ENCODE data around the gene UBE2D2. TPM values are rescaled to one million over a fixed set of nuclear protein-coding genes. Genes with fewer than 3 reads are reported as not detected.

Gene UBE2D2
- total and polyA plus RNA-seq, 2 of the 4 experiments (the other 2 are of a cell fraction), result 26.9 to 35.7 TPM

DNA sequence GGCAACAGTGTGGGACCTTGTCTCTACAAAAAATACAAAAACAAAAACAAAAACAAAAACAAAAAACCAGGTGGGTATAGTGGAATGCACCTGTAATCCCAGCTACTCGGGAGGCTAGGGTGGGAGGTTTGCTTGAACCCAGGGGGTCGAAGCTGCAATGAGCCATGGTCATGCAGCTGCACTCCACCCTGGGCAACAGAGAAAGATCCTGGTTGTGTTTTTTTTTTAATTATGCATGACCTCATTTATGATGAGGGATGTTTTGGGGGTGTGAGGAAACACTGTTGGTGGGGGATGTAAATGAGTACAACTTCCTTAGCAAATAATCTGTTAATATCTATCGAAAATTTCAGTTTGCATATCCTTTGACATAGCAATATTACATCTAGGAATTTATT, 29.4 kb upstream of the UBE2D2 start:
- intact Hi-C loops (cut with micrococcal nuclease) (no loop called here), in situ Hi-C loops (cut with MboI; ENCODE audit: low sequenced_read_pairs) (no loop called here), dilution Hi-C loops (cut with HindIII; ENCODE audit: low sequenced_read_pairs, unreplicated experiment) (no loop called here)
- 60% methylated on average over 1 of the region's 3 CpGs; no CpG with 5 or more reads in 1 of the 2 experiments for WGBS, 2 experiments (ENCODE audit: extremely low coverage in 2 of 2, insufficient read length in 1 of 2)
- Histone ChIP-seq H2BK5ac (ENCODE audit: low read depth, low read length, poor library complexity, severe bottlenecking) (no peak overlapping the region), H3K79me1 (ENCODE audit: low read depth in 1 of 2, low read length in 2 of 2) (no peaks in the 10 kb centered on the region), H4K5ac (ENCODE audit: low read depth, low read length) (no peak overlapping the region), H3K4ac (ENCODE audit: low read depth, low read length) (no peak overlapping the region), H3K27me3 (ENCODE audit: control insufficient read depth, insufficient read depth, low read length) (no peaks in the 10 kb centered on the region), H3K9me3 (ENCODE audit: control insufficient read depth, insufficient read depth, low read length) (no peaks in the 10 kb centered on the region), H3K27ac (ENCODE audit: insufficient read depth, low read length) (no peak overlapping the region), H2AK9ac (replicated peaks; ENCODE audit: low read depth, low read length, poor library complexity) (no peak overlapping the region), H4K91ac (ENCODE audit: insufficient read depth, low read depth, low read length) (no peak overlapping the region), H3K4me2 (ENCODE audit: low read depth, low read length) (no peak overlapping the region), H2BK15ac (ENCODE audit: low read depth, low read length) (no peak overlapping the region), H3K14ac (replicated peaks; ENCODE audit: low read depth, low read length) (no peak overlapping the region), H3K9me1 (ENCODE audit: insufficient read depth, low read length) (no peaks in the 10 kb centered on the region), H3K9ac (ENCODE audit: low read depth, low read length) (no peak overlapping the region), H3K56ac (ENCODE audit: extremely low read depth, insufficient read depth, low read length) (no peak overlapping the region), H3K18ac (ENCODE audit: low read depth, low read length) (no peak overlapping the region), H4K8ac (ENCODE audit: low read depth in 2 of 2, low read length in 2 of 2) (no peak overlapping the region), H2AK5ac (ENCODE audit: low read depth, low read length) (no peak overlapping the region), H3K4me3 (ENCODE audit: insufficient read depth, low read depth, low read length) (no peak overlapping the region), H2BK20ac (ENCODE audit: low read depth, low read length) (no peak overlapping the region), H2AFZ (replicated peaks; ENCODE audit: low read length, poor library complexity) (no peak overlapping the region), H4K20me1 (ENCODE audit: insufficient read depth, low read length) (no peaks in the 10 kb centered on the region), H3K4me1 (ENCODE audit: control insufficient read depth, insufficient read depth, low read length) (no peaks in the 10 kb centered on the region), H3K36me3 (ENCODE audit: control insufficient read depth, insufficient read depth, low read length) (no peaks in the 10 kb centered on the region), H2BK120ac (ENCODE audit: low read depth, low read length) (no peak overlapping the region), H3K23ac (ENCODE audit: low read depth, low read length) (no peak overlapping the region)
- ATAC-seq (ENCODE audit: low read depth) (no peak), DNase-seq (no peak)
- CTCF ChIA-PET, result interaction anchor here (0.6 kb wide), 1 partner anchor 14 kb away, joined by 3 read pairs; no protein-coding TSS in a partner anchor
- BruUV-seq (replicated peaks), result no TSS peak
- POLR2A ChIA-PET (ENCODE audit: unreplicated experiment), result no interaction called here
- TF ChIP-seq, protein P1, sequence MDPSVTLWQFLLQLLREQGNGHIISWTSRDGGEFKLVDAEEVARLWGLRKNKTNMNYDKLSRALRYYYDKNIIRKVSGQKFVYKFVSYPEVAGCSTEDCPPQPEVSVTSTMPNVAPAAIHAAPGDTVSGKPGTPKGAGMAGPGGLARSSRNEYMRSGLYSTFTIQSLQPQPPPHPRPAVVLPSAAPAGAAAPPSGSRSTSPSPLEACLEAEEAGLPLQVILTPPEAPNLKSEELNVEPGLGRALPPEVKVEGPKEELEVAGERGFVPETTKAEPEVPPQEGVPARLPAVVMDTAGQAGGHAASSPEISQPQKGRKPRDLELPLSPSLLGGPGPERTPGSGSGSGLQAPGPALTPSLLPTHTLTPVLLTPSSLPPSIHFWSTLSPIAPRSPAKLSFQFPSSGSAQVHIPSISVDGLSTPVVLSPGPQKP (IDR thresholded peaks at IDR 0.05; ENCODE audit: borderline replicate concordance, low read depth, low read length), result no peak
- no peak for TF ChIP-seq CEBPB (IDR thresholded peaks at IDR 0.05; ENCODE audit: low read depth, low read length)
- no peak for TF ChIP-seq RAD21 (IDR thresholded peaks at IDR 0.05; ENCODE audit: low read length)
- TF ChIP-seq CTCF (conservative IDR thresholded peaks at IDR 0.05; ENCODE audit: low read depth, low read length), result no peak
- TF ChIP-seq CHD1 (IDR thresholded peaks at IDR 0.05; ENCODE audit: low read depth, low read length), result no peak
- TF ChIP-seq SMC3 (IDR thresholded peaks at IDR 0.05; ENCODE audit: low read depth, low read length), result no peak
- TF ChIP-seq POLR2A (IDR thresholded peaks at IDR 0.05; ENCODE audit: low read depth, low read length), result no peak
- no peak for TF ChIP-seq NFE2L2 (IDR thresholded peaks at IDR 0.05; ENCODE audit: low read depth, low read length)
- TF ChIP-seq MXI1 (IDR thresholded peaks at IDR 0.05; ENCODE audit: borderline replicate concordance, low read depth, low read length), result no peak
- TF ChIP-seq USF2 (IDR thresholded peaks at IDR 0.05; ENCODE audit: low read depth, low read length), result no peak
- no peak for TF ChIP-seq MAFK (IDR thresholded peaks at IDR 0.05; ENCODE audit: low read depth, low read length)
- no peak for TF ChIP-seq MAZ (IDR thresholded peaks at IDR 0.05; ENCODE audit: borderline replicate concordance, low read depth, low read length)
- no peak for TF ChIP-seq RCOR1 (IDR thresholded peaks at IDR 0.05; ENCODE audit: insufficient replicate concordance, low read length)
- no peak for TF ChIP-seq RFX5 (IDR thresholded peaks at IDR 0.05; ENCODE audit: low read depth, low read length)
- TF ChIP-seq FOS (IDR thresholded peaks at IDR 0.05; ENCODE audit: low read depth, low read length), result no peak
- TF ChIP-seq BHLHE40 (IDR thresholded peaks at IDR 0.05; ENCODE audit: low read depth, low read length), result no peak
